Eye (tissue), 1 donor: ENCODE measurements around the gene C19orf85.
"Not testable (repeated sequence)": the region's sequence is repeated elsewhere in the genome, so short reads cannot be mapped to it uniquely, and the experiment has no call there.

Source experiments
- DNase-seq: peaks from one replicate; pipeline ENCODE4 v3.0.0-alpha.2; 2015

Gene C19orf85

GRCh38 chr19:55455576-55456235 is 8.8 kb downstream of the C19orf85 start:
- DNase-seq = no peak

- no peak for DNase-seq
Measured at GRCh38 chr19:55454787-55455243, 9.7 kb downstream of the C19orf85 start.

- DNase-seq = no peak
Measured at GRCh38 chr19:55453511-55454260, 10.9 kb downstream of the C19orf85 start.

- peak; percentile 97 for DNase-seq
Measured at GRCh38 chr19:55452749-55453346, 11.7 kb downstream of the C19orf85 start.

- peak; percentile 73 for DNase-seq
Measured at GRCh38 chr19:55451965-55452748, 12.4 kb downstream of the C19orf85 start.

- DNase-seq = no peak
Measured at GRCh38 chr19:55451163-55451964, 13.2 kb downstream of the C19orf85 start.

GRCh38 chr19:55449469-55449868 is 15.1 kb downstream of the C19orf85 start:
- no peak for DNase-seq

GRCh38 chr19:55448175-55448490 is 16.4 kb downstream of the C19orf85 start:
- DNase-seq = not testable (repeated sequence)

GRCh38 chr19:55447421-55448174 is 17.0 kb downstream of the C19orf85 start:
- DNase-seq = no peak

GRCh38 chr19:55446060-55446459 is 18.5 kb downstream of the C19orf85 start:
- no peak for DNase-seq

- DNase-seq = no peak
Measured at GRCh38 chr19:55444646-55445045, 19.9 kb downstream of the C19orf85 start.

- DNase-seq = no peak
Measured at GRCh38 chr19:55443824-55444480, 20.6 kb downstream of the C19orf85 start.

GRCh38 chr19:55443045-55443823 is 21.3 kb downstream of the C19orf85 start, which contains the start of gene SHISA7:
Gene SHISA7 (minus strand): TSS chr19:55443300. CDS start chr19:55442863, 437 bp downstream.
- DNase-seq = no peak

- DNase-seq = no peak
Measured at GRCh38 chr19:55442372-55442961, 22.1 kb downstream of the C19orf85 start.

- DNase-seq = no peak
Measured at GRCh38 chr19:55441692-55442321, 22.7 kb downstream of the C19orf85 start.

- DNase-seq = peak; percentile 48
Measured at GRCh38 chr19:55441319-55441691, 23.2 kb downstream of the C19orf85 start.

GRCh38 chr19:55440411-55441105 is 24.0 kb downstream of the C19orf85 start:
- peak; percentile 74 for DNase-seq

- no peak for DNase-seq
Measured at GRCh38 chr19:55439052-55439451, 25.5 kb downstream of the C19orf85 start.

- peak; percentile 86 for DNase-seq
Measured at GRCh38 chr19:55437410-55437809, 27.1 kb downstream of the C19orf85 start.
